Measurements from ENCODE around the gene RASGRF1.

DNA sequence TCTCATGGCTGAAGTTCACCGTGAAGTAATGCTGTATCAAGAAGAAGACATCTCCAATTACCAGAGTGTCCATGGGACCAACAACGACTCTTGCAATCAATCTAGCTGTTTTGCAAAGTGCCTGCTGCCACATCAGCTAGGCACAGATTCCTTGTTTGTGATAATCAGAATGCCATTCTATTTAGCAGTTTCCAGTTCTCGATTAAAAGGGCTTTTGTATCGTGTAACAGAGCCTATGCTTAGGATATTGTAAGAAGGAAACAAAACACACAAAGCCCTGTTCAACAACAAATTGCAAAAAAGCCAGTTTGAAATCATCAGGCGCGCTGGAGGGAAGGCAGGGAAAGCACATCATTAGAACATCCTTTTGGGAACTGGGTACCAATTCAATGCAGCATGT is 26.1 kb downstream of the RASGRF1 start:
- TF ChIP-seq, protein P1, sequence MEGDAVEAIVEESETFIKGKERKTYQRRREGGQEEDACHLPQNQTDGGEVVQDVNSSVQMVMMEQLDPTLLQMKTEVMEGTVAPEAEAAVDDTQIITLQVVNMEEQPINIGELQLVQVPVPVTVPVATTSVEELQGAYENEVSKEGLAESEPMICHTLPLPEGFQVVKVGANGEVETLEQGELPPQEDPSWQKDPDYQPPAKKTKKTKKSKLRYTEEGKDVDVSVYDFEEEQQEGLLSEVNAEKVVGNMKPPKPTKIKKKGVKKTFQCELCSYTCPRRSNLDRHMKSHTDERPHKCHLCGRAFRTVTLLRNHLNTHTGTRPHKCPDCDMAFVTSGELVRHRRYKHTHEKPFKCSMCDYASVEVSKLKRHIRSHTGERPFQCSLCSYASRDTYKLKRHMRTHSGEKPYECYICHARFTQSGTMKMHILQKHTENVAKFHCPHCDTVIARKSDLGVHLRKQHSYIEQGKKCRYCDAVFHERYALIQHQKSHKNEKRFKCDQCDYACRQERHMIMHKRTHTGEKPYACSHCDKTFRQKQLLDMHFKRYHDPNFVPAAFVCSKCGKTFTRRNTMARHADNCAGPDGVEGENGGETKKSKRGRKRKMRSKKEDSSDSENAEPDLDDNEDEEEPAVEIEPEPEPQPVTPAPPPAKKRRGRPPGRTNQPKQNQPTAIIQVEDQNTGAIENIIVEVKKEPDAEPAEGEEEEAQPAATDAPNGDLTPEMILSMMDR (IDR thresholded peaks at IDR 0.05) = no peak
- TF ChIP-seq POLR2A (IDR thresholded peaks at IDR 0.05) = no peak
- TF ChIP-seq POLR2AphosphoS5 (IDR thresholded peaks at IDR 0.05) = no peak
